D341Med (cell line): ENCODE data around the gene PPIL1.
"Not testable (repeated sequence)": the region's sequence is repeated elsewhere in the genome, so short reads cannot be mapped to it uniquely, and the experiment has no call there.

Experiments used
- DNase-seq: peaks from one replicate; pipeline ENCODE4 v3.0.0; 2012; ENCODE audit warnings: low spot score

The PPIL1 gene

GRCh38 chr6:36817176-36817817 is 57.3 kb downstream of the PPIL1 start:
- DNase-seq = no peak

- DNase-seq = no peak
Observed at GRCh38 chr6:36815962-36816735, 58.5 kb downstream of the PPIL1 start.

GRCh38 chr6:36814249-36814648 is 60.4 kb downstream of the PPIL1 start:
- no peak for DNase-seq

- DNase-seq = no peak
Observed at GRCh38 chr6:36813526-36813925, 61.1 kb downstream of the PPIL1 start.

GRCh38 chr6:36813047-36813446 is 61.6 kb downstream of the PPIL1 start:
- not testable (repeated sequence) for DNase-seq

GRCh38 chr6:36809941-36810803 is 64.4 kb downstream of the PPIL1 start:
- peak; percentile 55 for DNase-seq

GRCh38 chr6:36809156-36809555 is 65.4 kb downstream of the PPIL1 start:
- DNase-seq = no peak

- DNase-seq = no peak
Observed at GRCh38 chr6:36808634-36809033, 66.0 kb downstream of the PPIL1 start.

- DNase-seq = no peak
Observed at GRCh38 chr6:36807750-36808149, 66.9 kb downstream of the PPIL1 start.

GRCh38 chr6:36807143-36807542 is 67.5 kb downstream of the PPIL1 start:
- no peak for DNase-seq

GRCh38 chr6:36805917-36806316 is 68.7 kb downstream of the PPIL1 start:
- no peak for DNase-seq

- DNase-seq = peak; percentile 58
Observed at GRCh38 chr6:36805096-36805797, 69.4 kb downstream of the PPIL1 start.
